Right lobe of liver (tissue), 6 donors: ENCODE data around the gene ZNHIT1. TPM values are rescaled to one million over a fixed set of nuclear protein-coding genes. Genes with fewer than 3 reads are reported as not detected.

ENCODE experiments used
- ATAC-seq, 4 donors: fragments of 200-7000 bp; cut with Tn5 transposase; one replicate each; pipeline ENCODE4 v1.9.1; 2020; ENCODE audit warnings: mild to moderate bottlenecking in 4 of 4, moderate library complexity in 4 of 4
- DNase-seq, 3 donors: peaks; one replicate each; pipeline ENCODE4 v3.0.0-alpha.2; 2020
- H3K27ac ChIP-seq, 3 donors: fragments of 200-600 bp; one replicate each; pipeline ENCODE4 v1.8.0; 2022
- H3K27me3 ChIP-seq, 2 donors: fragments of 200-600 bp; one replicate each; pipeline ENCODE4 v1.8.0; 2022
- H3K36me3 ChIP-seq, 4 donors: fragments of 200-600 bp; sonication (generic) in 1 of 4; one replicate each; pipeline versions ENCODE4 v1.5.1 to v1.8.0; 2017 to 2022; ENCODE audit warnings: control low read depth in 1 of 4
- H3K4me1 ChIP-seq, 4 donors: fragments of 200-600 bp; sonication (generic) in 1 of 4; one replicate each; pipeline versions ENCODE4 v1.5.1 to v1.8.0; 2017 to 2022; ENCODE audit warnings: control low read depth in 1 of 4
- H3K4me3 ChIP-seq, 3 donors: fragments of 200-600 bp; one replicate each; pipeline ENCODE4 v1.8.0; 2022
- H3K9me3 ChIP-seq, 4 donors: fragments of 200-600 bp; sonication (generic) in 1 of 4; one replicate each; pipeline versions ENCODE4 v1.5.1 to v1.8.0; 2017 to 2022; ENCODE audit warnings: control low read depth in 1 of 4
- POLR2A ChIP-seq: fragments of 450-650 bp; IDR thresholded peaks from one replicate; pipeline ENCODE4 v1.6.1; 2017; ENCODE audit warnings: antibody characterized with exemption, mild to moderate bottlenecking
- WGBS: methylation state at CpG from one replicate; pipeline ENCODE4 v1.1.6; 2018; ENCODE audit warnings: low coverage, low lambda C conversion rate; ENCODE audit not compliant: insufficient coverage; ENCODE audit errors: missing lambda C conversion rate; 5-methylcytosine and 5-hydroxymethylcytosine counted together
- intact Hi-C, 2 donors: fragments of 100-400 bp; cut with DNase I; formaldehyde crosslinking; loops; one replicate each; pipeline versions ENCODE4 v1.11.2 to v1.14.1; 2022
- total RNA-seq, 6 experiments: library from RNA; depleted of rRNA in 2 of 6; stranded (reverse); fragments of >200 nt in 2 of 6; fragmentation: NEBNext Ultra II Directional in 3 of 6; extraction: Animal tissue kit (Norgen Biotek cat#: 25700) in 3 of 6; gene quantifications; one replicate each; pipeline versions ENCODE4 v1.1.0 to v1.2.4, GENCODE V29; 2016 to 2023
- TF ChIP-seq, protein P1 (sequence below), 4 donors: fragments of 200-600 bp in 3 of 4; fragments of 450-650 bp in 1 of 4; IDR thresholded peaks; one replicate each; pipeline versions ENCODE4 v1.5.1 to v1.8.0; 2016 to 2022; ENCODE audit warnings: antibody characterized with exemption in 4 of 4, mild to moderate bottlenecking in 2 of 4
- donor health status: DM: no; HTN: yes; CAD: no.
- donor health status: DM: no; HTN: no; CAD: no.
- donor health status: DM: no; HTN: no; CAD: no.
- donor health status: DM: no; HTN: yes; CAD: no.
- donor health status: DM: no; HTN: yes; CAD: no.

ZNHIT1 gene
- total RNA-seq, 6 experiments from 2014 or later: 68.3 to 159 (median 111) TPM

DNA sequence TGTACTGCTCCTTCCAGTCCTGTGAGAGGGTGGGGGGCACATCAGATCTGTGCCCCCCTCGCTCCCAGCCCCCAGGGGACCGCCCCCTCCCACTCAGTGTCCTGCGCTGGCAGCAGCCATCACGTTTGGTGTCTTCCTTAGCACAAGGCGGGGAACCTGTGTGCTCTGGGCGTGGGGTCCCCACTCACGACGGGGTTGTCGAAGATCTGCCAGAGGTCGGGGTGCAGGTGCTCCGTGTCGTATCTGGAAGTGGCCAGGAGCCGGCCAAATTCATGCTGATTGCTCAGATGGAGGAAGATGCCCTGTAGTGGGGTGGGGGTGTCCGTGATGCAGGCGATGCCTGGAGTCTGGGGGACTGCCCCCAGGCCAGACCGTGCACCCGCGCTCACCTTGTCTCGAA, 7.8 kb upstream of the ZNHIT1 start:
- Histone ChIP-seq H3K27me3 (no peaks in the 10 kb centered on the region), H3K9me3 (no peaks in the 10 kb centered on the region), H3K36me3 (peaks cover 0 to 55% (median 19%) of the 10 kb centered on the region in 4 donors), H3K4me3 (no peak overlapping the region), H3K4me1 (peaks cover 0 to 7% (median 0%) of the 10 kb centered on the region in 4 donors), H3K27ac (no peak overlapping the region)
- 90% methylated on average over 13 of the region's 19 CpGs for WGBS
- ATAC-seq (no peak), DNase-seq (no peak)
- TF ChIP-seq, protein P1, sequence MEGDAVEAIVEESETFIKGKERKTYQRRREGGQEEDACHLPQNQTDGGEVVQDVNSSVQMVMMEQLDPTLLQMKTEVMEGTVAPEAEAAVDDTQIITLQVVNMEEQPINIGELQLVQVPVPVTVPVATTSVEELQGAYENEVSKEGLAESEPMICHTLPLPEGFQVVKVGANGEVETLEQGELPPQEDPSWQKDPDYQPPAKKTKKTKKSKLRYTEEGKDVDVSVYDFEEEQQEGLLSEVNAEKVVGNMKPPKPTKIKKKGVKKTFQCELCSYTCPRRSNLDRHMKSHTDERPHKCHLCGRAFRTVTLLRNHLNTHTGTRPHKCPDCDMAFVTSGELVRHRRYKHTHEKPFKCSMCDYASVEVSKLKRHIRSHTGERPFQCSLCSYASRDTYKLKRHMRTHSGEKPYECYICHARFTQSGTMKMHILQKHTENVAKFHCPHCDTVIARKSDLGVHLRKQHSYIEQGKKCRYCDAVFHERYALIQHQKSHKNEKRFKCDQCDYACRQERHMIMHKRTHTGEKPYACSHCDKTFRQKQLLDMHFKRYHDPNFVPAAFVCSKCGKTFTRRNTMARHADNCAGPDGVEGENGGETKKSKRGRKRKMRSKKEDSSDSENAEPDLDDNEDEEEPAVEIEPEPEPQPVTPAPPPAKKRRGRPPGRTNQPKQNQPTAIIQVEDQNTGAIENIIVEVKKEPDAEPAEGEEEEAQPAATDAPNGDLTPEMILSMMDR (IDR thresholded peaks at IDR 0.05): no peak
- TF ChIP-seq POLR2A: no peak
- intact Hi-C loops: no loop called here

DNA sequence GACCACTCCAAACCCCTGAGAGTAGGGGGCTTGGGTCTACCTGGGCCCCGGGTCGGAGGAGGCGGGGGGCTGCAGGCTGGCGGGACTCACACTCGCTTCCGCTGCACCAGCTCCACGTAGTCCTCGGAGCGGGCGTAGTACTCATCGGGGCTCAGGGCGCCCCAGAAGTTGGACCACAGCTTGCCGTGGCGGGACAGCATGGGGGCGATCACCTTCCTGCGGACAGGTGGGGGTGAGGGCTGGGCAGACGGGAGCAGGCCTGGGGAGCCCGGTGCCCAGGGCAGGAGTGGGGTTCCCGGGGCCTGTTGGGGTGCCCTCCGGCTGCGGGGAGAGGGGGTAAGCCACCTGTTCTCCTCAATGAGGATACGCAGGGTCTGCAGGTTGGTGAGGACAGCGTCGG, 6.5 kb upstream of the ZNHIT1 start:
- WGBS: 70% methylated on average over 2 of the region's 24 CpGs

DNA sequence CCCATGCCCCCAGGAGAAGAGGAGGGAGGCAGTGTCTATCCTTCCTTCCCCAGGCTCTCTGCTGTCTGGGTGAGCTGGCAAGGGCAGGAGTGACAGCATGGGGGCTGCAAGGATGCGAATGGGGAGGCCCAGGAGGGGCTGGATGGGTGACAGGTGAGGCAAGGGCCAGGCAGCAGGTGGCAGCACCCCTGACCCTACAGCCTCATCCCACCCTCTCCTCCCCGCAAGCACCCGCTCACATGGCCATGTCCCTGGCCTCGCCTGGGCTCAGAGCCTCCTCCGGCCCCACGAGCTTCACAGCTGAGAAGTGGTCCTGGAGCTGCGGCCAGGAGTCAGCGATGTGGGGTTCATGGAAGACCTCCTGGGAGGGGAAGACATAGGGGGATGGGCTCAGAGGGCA, 6.0 kb upstream of the ZNHIT1 start:
- DNase-seq: no peak
- ATAC-seq: no peak
- WGBS: no CpG with 5 or more reads among the region's 8 CpGs
- H3K27me3 ChIP-seq: no peaks in the 10 kb centered on the region
- no peak for TF ChIP-seq POLR2A
- TF ChIP-seq, protein P1 (IDR thresholded peaks at IDR 0.05): no peak
- H3K4me1 ChIP-seq: peaks cover 0 to 23% (median 0%) of the 10 kb centered on the region in 4 donors
- intact Hi-C loops: no loop called here
- H3K9me3 ChIP-seq: no peaks in the 10 kb centered on the region
- peaks cover 0 to 47% (median 19%) of the 10 kb centered on the region in 4 donors for H3K36me3 ChIP-seq
- no peak overlapping the region for H3K4me3 ChIP-seq
- H3K27ac ChIP-seq: no peak overlapping the region

More for the DNA sequence above, 6.5 kb upstream of the ZNHIT1 start:
- H3K36me3 ChIP-seq: peaks cover 0 to 47% (median 19%) of the 10 kb centered on the region in 4 donors
- no peak overlapping the region for H3K27ac ChIP-seq
- TF ChIP-seq, protein P1 (IDR thresholded peaks at IDR 0.05): no peak
- TF ChIP-seq POLR2A: no peak
- peak in 1 of 4 donors; percentile 3 for ATAC-seq
- intact Hi-C loops: no loop called here
- H3K4me3 ChIP-seq: no peak overlapping the region
- no peaks in the 10 kb centered on the region for H3K27me3 ChIP-seq
- H3K4me1 ChIP-seq: peaks cover 0 to 19% (median 0%) of the 10 kb centered on the region in 4 donors
- no peaks in the 10 kb centered on the region for H3K9me3 ChIP-seq
- no peak for DNase-seq

DNA sequence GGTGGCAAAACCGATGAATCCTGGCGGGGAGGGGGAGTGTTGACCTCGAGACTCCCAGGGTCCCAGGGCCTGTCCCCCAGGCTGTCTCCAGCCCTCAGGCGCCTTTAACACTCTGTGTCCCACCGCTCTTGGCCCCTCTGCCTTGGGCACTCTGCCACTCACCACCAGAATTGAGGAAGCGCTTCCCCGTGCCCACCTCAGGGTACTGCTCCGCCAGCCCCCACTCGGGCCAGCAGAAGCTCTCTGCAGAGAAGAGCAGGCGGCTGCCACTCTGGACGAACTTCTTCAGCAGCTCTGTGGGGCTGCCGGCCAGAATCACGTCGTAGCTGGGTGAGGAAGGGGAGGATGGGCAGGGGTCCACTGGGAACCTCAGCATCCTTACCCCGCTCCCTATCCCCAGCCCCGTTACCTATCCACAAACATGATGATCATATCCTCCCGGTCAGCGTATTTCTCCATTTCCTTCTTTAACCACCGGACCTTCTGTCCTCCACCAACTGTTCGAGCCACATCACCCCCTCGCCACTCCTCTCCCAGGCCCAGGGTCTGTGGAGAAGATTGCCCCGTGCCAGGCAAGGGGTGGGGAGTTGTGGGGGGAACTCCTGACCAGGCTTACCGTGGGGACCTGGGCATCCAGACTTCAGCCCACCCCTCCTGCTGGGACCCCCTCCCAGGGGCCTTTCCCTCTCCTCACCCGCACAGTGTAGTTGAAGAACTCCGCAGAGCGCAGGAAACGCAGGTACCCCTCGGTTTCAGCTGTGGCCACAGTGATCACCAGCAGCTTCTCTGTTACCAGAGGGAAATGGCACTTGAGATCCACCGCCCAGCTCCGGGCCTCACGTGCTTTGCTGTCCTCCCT, 1.7 kb upstream of the ZNHIT1 start:
- Histone ChIP-seq H3K4me1 (peaks cover 0 to 39% (median 6%) of the 10 kb centered on the region in 4 donors), H3K4me3 (peak overlapping the region; percentile 82 to 97 (median 85)), H3K27ac (peak overlapping the region; percentile 89 to 95 (median 90)), H3K36me3 (peaks cover 0 to 15% (median 9%) of the 10 kb centered on the region in 4 donors), H3K9me3 (no peaks in the 10 kb centered on the region), H3K27me3 (no peaks in the 10 kb centered on the region)
- TF ChIP-seq POLR2A: no peak
- TF ChIP-seq, protein P1 (IDR thresholded peaks at IDR 0.05): no peak
- intact Hi-C loops: no loop called here
- WGBS: 47% methylated on average over 15 of the region's 31 CpGs
- DNase-seq (no peak), ATAC-seq (no peak)
